PC-9 (cell line): Measurements from ENCODE around the gene HS3ST3A1. TPM values are rescaled to one million over a fixed set of nuclear protein-coding genes. Genes with fewer than 3 reads are reported as not detected.

Experiments
- BruUV-seq: library from RNA; stranded (reverse); fragments of 400-500 nt; replicated peaks from 2 replicates; lab custom pipeline; 2021; lab: Mats Ljungman, UMichigan
- CTCF ChIA-PET: fragments of 300-600 bp; sonication (Branson Sonifier 250); formaldehyde crosslinking; loops from one replicate; lab custom pipeline; 2022; ENCODE audit warnings: antibody characterized with exemption; lab: Charles Lee
- POLR2A ChIA-PET: fragments of 300-600 bp; sonication (Branson Sonifier 250); formaldehyde crosslinking; loops from one replicate; lab custom pipeline; 2022; ENCODE audit warnings: antibody characterized with exemption; ENCODE audit not compliant: unreplicated experiment; lab: Charles Lee
- DNase-seq, 2 experiments: peaks; one replicate each; pipeline versions ENCODE4 v3.0.0 to v3.0.0-alpha.2; 2015 to 2022; ENCODE audit warnings: mixed read lengths in 1 of 2
- H2AFZ ChIP-seq: fragments of 200-600 bp; sonication (generic); 2 replicates; pipeline ENCODE4 v1.8.1; 2017; ENCODE audit warnings: antibody characterized with exemption
- H3F3A ChIP-seq: fragments of 200-600 bp; sonication (generic); 2 replicates; pipeline ENCODE4 v1.8.1; 2017; ENCODE audit warnings: antibody characterized with exemption, mild to moderate bottlenecking, low read depth; ENCODE audit not compliant: insufficient read depth
- H3K27ac ChIP-seq: fragments of 200-600 bp; sonication (generic); 2 replicates; pipeline ENCODE4 v1.6.1; 2016; ENCODE audit warnings: mixed run types
- H3K27me3 ChIP-seq: fragments of 200-600 bp; sonication (generic); 2 replicates; pipeline ENCODE4 v1.6.1; 2016; ENCODE audit warnings: low read depth, mixed run types; ENCODE audit not compliant: insufficient read depth
- H3K36me3 ChIP-seq: fragments of 200-600 bp; sonication (generic); 2 replicates; pipeline ENCODE4 v1.6.1; 2016; ENCODE audit warnings: low read depth, mixed run types
- H3K4me1 ChIP-seq: fragments of 200-600 bp; sonication (generic); replicated peaks from 2 replicates; pipeline ENCODE4 v1.6.1; 2016; ENCODE audit warnings: mixed run types; ENCODE audit not compliant: insufficient read depth
- H3K4me2 ChIP-seq: fragments of 200-600 bp; sonication (generic); 2 replicates; pipeline ENCODE4 v1.6.1; 2017; ENCODE audit warnings: mixed run types
- H3K4me3 ChIP-seq: fragments of 200-600 bp; sonication (generic); 2 replicates; pipeline ENCODE4 v1.6.1; 2016; ENCODE audit warnings: mixed run types
- H3K79me2 ChIP-seq: fragments of 200-600 bp; sonication (generic); 2 replicates; pipeline ENCODE4 v1.6.1; 2017; ENCODE audit warnings: low read depth, mixed run types
- H3K9me2 ChIP-seq: fragments of 200-600 bp; sonication (generic); 2 replicates; pipeline ENCODE4 v1.8.1; 2017; ENCODE audit warnings: mild to moderate bottlenecking; ENCODE audit not compliant: insufficient read depth
- H3K9me3 ChIP-seq: fragments of 200-600 bp; sonication (generic); 2 replicates; pipeline ENCODE4 v1.8.1; 2016; ENCODE audit warnings: low read depth; ENCODE audit not compliant: insufficient read depth
- H4K20me1 ChIP-seq: fragments of 200-600 bp; sonication (generic); 2 replicates; pipeline ENCODE4 v1.8.1; 2017; ENCODE audit not compliant: insufficient read depth
- EZH2 ChIP-seq: fragments of 200-600 bp; sonication (generic); IDR thresholded peaks from 2 replicates; pipeline ENCODE4 v1.8.0; 2017; ENCODE audit warnings: antibody characterized with exemption, low read depth
- intact Hi-C: fragments of 100-400 bp; cut with micrococcal nuclease; formaldehyde crosslinking; loops from one replicate; pipeline ENCODE4 v1.10.0; 2022; ENCODE audit not compliant: unreplicated experiment
- total RNA-seq: library from RNA; stranded (reverse); gene quantifications from 2 replicates; pipeline ENCODE4 v1.2.3, GENCODE V29; 2021
- TF ChIP-seq, protein P1 (sequence below): fragments of 200-600 bp; sonication (generic); conservative IDR thresholded peaks from 2 replicates; pipeline ENCODE4 v1.6.1; 2017; ENCODE audit warnings: mixed run types, antibody characterized with exemption, mild to moderate bottlenecking, moderate library complexity

HS3ST3A1 gene
- total RNA-seq, 1 experiment from 2014 or later = not detected

DNA sequence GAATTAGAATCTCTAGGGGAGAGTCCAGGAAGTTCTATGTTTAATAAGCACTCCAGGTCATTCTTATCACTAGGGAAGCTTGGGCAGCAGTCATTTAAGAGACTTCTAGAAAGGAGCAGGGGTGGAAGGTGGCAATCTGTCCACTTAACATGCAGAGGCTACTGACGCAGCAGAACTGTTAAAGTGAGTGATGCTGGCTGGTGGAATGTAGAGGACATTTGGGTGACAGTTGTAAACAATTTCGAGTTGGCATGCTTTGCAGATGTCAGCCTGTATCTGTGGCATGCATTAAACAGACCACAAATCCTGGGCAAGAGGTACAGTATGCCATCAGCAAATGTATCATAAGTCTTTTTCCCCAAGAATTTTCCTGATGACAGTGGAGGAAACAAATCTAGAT, 40.5 kb upstream of the HS3ST3A1 start:
- intact Hi-C loops = no loop called here

DNA sequence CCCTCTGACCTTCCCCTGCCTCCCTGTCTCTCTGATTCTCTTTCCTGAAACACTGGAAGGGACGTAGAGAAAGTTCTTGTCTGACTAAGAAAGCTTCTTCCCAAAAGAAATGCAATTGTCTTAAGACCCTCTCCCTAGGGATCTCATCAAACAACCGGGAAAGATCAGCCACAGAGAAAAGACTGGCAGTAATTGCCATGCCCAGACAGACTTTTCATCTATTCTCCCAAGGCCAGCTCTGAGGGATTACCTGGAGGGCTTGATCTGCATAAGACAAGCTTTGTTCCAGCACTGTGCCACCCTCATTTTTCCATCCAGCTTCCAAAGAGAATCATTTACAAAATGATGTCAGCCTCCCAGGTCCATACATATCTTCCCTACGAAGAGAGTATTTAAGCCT, 38.8 kb upstream of the HS3ST3A1 start:
- no peaks in the 10 kb centered on the region for H3K79me2 ChIP-seq
- ChIA-PET POLR2A (no interaction called here), CTCF (no interaction called here)
- H2AFZ ChIP-seq = no peak overlapping the region
- H3K4me3 ChIP-seq = no peak overlapping the region
- H3K27me3 ChIP-seq = no peaks in the 10 kb centered on the region
- no peaks in the 10 kb centered on the region for H3K9me3 ChIP-seq
- H3K36me3 ChIP-seq = no peaks in the 10 kb centered on the region
- no TSS peak for BruUV-seq
- no peaks in the 10 kb centered on the region for H3K4me1 ChIP-seq
- intact Hi-C loops = no loop called here
- H3K9me2 ChIP-seq = no peaks in the 10 kb centered on the region
- H3K4me2 ChIP-seq = no peak overlapping the region
- no peak for DNase-seq
- H4K20me1 ChIP-seq = no peaks in the 10 kb centered on the region
- TF ChIP-seq EZH2 = no peak
- TF ChIP-seq, protein P1, sequence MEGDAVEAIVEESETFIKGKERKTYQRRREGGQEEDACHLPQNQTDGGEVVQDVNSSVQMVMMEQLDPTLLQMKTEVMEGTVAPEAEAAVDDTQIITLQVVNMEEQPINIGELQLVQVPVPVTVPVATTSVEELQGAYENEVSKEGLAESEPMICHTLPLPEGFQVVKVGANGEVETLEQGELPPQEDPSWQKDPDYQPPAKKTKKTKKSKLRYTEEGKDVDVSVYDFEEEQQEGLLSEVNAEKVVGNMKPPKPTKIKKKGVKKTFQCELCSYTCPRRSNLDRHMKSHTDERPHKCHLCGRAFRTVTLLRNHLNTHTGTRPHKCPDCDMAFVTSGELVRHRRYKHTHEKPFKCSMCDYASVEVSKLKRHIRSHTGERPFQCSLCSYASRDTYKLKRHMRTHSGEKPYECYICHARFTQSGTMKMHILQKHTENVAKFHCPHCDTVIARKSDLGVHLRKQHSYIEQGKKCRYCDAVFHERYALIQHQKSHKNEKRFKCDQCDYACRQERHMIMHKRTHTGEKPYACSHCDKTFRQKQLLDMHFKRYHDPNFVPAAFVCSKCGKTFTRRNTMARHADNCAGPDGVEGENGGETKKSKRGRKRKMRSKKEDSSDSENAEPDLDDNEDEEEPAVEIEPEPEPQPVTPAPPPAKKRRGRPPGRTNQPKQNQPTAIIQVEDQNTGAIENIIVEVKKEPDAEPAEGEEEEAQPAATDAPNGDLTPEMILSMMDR = no peak
- no peaks in the 10 kb centered on the region for H3F3A ChIP-seq
- no peak overlapping the region for H3K27ac ChIP-seq

More for the DNA sequence above, 40.5 kb upstream of the HS3ST3A1 start:
- H3K4me2 ChIP-seq = no peak overlapping the region
- no peaks in the 10 kb centered on the region for H3F3A ChIP-seq
- TF ChIP-seq EZH2 = no peak
- TF ChIP-seq, protein P1 = no peak
- H3K4me1 ChIP-seq = no peaks in the 10 kb centered on the region
- no peak overlapping the region for H3K4me3 ChIP-seq
- no peaks in the 10 kb centered on the region for H3K36me3 ChIP-seq
- H3K9me2 ChIP-seq = no peaks in the 10 kb centered on the region
- H3K27ac ChIP-seq = no peak overlapping the region
- no peak overlapping the region for H2AFZ ChIP-seq
- DNase-seq = no peak
- no peaks in the 10 kb centered on the region for H3K9me3 ChIP-seq
- CTCF ChIA-PET = no interaction called here
- H4K20me1 ChIP-seq = no peaks in the 10 kb centered on the region
- POLR2A ChIA-PET = no interaction called here
- BruUV-seq = no TSS peak
- H3K79me2 ChIP-seq = no peaks in the 10 kb centered on the region
- H3K27me3 ChIP-seq = no peaks in the 10 kb centered on the region

DNA sequence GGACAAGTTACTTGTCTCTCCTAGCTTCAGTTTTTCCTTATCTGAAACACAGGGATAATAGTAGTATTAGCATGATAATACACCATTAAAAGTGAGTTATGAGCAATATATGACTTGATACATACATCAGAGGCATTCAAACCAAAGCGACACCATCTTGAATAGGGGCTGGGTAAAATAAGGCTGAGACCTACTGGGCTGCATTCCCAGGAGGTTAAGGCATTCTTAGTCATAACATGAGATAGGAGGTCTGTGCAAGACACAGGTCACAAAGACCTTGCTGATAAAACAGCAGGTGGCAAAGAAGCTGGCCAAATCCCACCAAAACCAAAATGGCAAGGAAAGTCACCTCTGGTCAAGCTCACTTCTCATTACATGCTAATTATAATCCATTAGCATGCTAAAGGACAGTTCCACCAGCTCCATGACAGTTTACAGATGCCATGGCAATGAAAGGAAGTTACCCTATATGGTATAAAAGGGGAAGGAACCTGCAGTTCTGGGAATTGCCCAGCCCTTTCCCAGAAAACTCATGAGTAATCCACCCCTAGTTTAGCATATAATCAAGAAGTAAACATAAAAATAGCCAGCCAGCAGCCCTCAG, 37.2 kb upstream of the HS3ST3A1 start:
- Histone ChIP-seq H3K4me2 (no peak overlapping the region), H3K27ac (no peak overlapping the region), H3K9me2 (no peaks in the 10 kb centered on the region), H3K4me3 (no peak overlapping the region), H3K4me1 (no peaks in the 10 kb centered on the region), H3K79me2 (no peaks in the 10 kb centered on the region), H3K27me3 (no peaks in the 10 kb centered on the region), H3K9me3 (no peaks in the 10 kb centered on the region), H2AFZ (no peak overlapping the region), H3K36me3 (no peaks in the 10 kb centered on the region), H4K20me1 (no peaks in the 10 kb centered on the region), H3F3A (no peaks in the 10 kb centered on the region)
- TF ChIP-seq, protein P1 = no peak
- TF ChIP-seq EZH2 = no peak
- intact Hi-C loops = no loop called here
- DNase-seq = no peak
- no TSS peak for BruUV-seq
- ChIA-PET POLR2A (no interaction called here), CTCF (no interaction called here)
